Common myeloid progenitor, CD34-positive (primary cell): ENCODE measurements around the gene MACROD2.

Experiments used
- CTCF ChIA-PET: fragments of 350-600 bp; sonication (Branson Sonifier 250); formaldehyde crosslinking; loops from one replicate; lab custom pipeline; 2021; ENCODE audit warnings: antibody characterized with exemption; lab: Charles Lee
- POLR2A ChIA-PET: fragments of 350-600 bp; sonication (Branson Sonifier 250); formaldehyde crosslinking; loops from one replicate; lab custom pipeline; 2021; ENCODE audit warnings: antibody characterized with exemption; lab: Charles Lee
- DNase-seq, 3 donors: peaks; one replicate each; pipeline versions ENCODE4 v3.0.0 to v3.0.0-alpha.2; 2013
- H3K27ac ChIP-seq, 2 experiments: 1 replicate in 1 of 2; 2 replicates in 1 of 2; pipeline ENCODE4 v1.7.0; 2013; ENCODE audit warnings: inconsistent platforms in 2 of 2, low read length in 2 of 2, mild to moderate bottlenecking in 2 of 2, low read depth in 1 of 2, moderate library complexity in 1 of 2; ENCODE audit not compliant: severe bottlenecking in 2 of 2, insufficient read depth in 1 of 2, poor library complexity in 1 of 2
- H3K27me3 ChIP-seq, 5 experiments: replicated peaks in 2 of 5; 1 replicate in 3 of 5; 2 replicates in 2 of 5; pipeline versions ENCODE4 v1.6.1 to v1.7.0; 2013; ENCODE audit warnings: low read length in 4 of 5, mild to moderate bottlenecking in 2 of 5, moderate library complexity in 2 of 5, inconsistent platforms in 1 of 5; ENCODE audit not compliant: insufficient read depth in 5 of 5, control insufficient read depth in 4 of 5
- H3K36me3 ChIP-seq, 4 experiments: 1 replicate in 2 of 4; 2 replicates in 2 of 4; pipeline versions ENCODE4 v1.6.1 to v1.7.0; 2013; ENCODE audit warnings: low read length in 3 of 4, control low read depth in 1 of 4, mild to moderate bottlenecking in 1 of 4; ENCODE audit not compliant: control insufficient read depth in 4 of 4, insufficient read depth in 4 of 4
- H3K4me1 ChIP-seq, 4 experiments: 1 replicate in 3 of 4; 2 replicates in 1 of 4; pipeline versions ENCODE4 v1.6.1 to v1.7.1; 2013; ENCODE audit warnings: low read length in 3 of 4, mild to moderate bottlenecking in 3 of 4, control low read depth in 1 of 4, inconsistent platforms in 1 of 4, moderate library complexity in 1 of 4; ENCODE audit not compliant: control insufficient read depth in 4 of 4, insufficient read depth in 4 of 4; ENCODE audit errors: control extremely low read depth in 1 of 4
- H3K4me3 ChIP-seq, 7 experiments: 1 replicate in 4 of 7; 2 replicates in 3 of 7; pipeline versions ENCODE4 v1.5.1 to v1.7.0; 2013; ENCODE audit warnings: mild to moderate bottlenecking in 7 of 7, low read length in 6 of 7, moderate library complexity in 6 of 7, inconsistent platforms in 2 of 7, low read depth in 2 of 7, control low read depth in 1 of 7; ENCODE audit not compliant: insufficient read depth in 4 of 7, control insufficient read depth in 1 of 7; ENCODE audit errors: extremely low read depth in 1 of 7
- H3K9me3 ChIP-seq, 5 experiments: 1 replicate in 4 of 5; 2 replicates in 1 of 5; pipeline versions ENCODE4 v1.6.1 to v1.7.1; 2013; ENCODE audit warnings: low read length in 4 of 5, mild to moderate bottlenecking in 2 of 5, inconsistent platforms in 1 of 5, low read depth in 1 of 5, moderate library complexity in 1 of 5; ENCODE audit not compliant: control insufficient read depth in 4 of 5, insufficient read depth in 2 of 5; ENCODE audit errors: control extremely low read depth in 1 of 5
- WGBS: methylation state at CpG from one replicate; pipeline ENCODE4 v1.1.5; 2013; ENCODE audit not compliant: insufficient coverage; 5-methylcytosine and 5-hydroxymethylcytosine counted together

Gene MACROD2

DNA sequence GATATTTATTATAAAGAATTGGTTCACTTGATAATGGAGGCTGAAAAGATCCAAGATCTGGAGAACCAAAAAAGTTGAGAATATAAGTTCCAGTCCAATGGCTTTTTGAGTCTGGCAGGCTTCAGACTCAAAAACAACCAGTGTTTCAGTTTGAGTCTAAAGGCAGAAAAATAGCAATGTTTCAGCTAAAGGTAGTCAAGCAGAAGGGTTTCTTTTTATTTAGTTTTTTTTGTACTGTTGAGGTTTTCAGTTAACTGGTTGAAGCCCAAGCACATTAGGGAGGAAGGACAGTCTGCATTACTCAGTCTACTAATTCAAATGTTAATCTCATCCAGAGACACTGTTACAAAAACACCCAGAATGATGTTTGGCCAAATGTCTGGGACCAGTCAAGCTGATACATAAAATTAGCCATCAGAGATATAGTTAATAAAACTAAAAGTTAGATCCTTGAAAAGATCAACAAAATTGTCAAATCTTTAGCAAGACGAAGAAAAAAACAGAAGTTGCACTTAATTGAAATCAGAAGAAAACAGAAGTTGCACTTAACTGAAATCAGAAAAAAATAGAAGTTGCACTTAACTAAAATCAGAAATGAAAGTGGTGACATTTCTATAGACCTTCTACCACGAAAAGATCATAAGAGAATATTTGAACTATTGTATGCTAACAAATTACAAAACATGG lies 1322.4 kb downstream of the MACROD2 start:
- no peaks in the 10 kb centered on the region for H3K27me3 ChIP-seq
- no peak for DNase-seq
- 40% methylated on average over 1 of the region's 2 CpGs for WGBS
- H3K36me3 ChIP-seq: no peaks in the 10 kb centered on the region
- POLR2A ChIA-PET: no interaction called here
- H3K4me3 ChIP-seq: no peak overlapping the region
- H3K27ac ChIP-seq: no peak overlapping the region
- CTCF ChIA-PET: no interaction called here
- H3K9me3 ChIP-seq: no peaks in the 10 kb centered on the region
- H3K4me1 ChIP-seq: no peaks in the 10 kb centered on the region

DNA sequence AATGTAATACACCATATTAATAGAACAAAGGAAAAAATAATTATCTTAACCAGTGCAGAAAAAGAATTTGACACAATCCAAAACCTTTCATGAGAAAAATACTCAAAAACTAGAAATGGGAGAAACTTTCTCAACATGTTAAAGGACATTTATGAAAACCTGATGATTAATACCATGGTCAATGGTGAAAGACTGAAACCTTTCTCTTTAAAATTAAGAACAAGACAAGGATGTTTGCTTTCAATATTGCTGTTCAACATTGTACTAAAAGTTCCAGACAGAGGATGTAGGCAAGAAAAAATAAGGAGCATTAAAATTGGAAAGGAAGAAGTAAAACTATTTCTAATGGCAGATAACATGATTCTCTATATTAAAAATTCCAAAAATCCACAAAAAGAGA lies 1323.4 kb downstream of the MACROD2 start:
- Histone ChIP-seq H3K4me3 (no peak overlapping the region), H3K9me3 (no peaks in the 10 kb centered on the region), H3K27ac (no peak overlapping the region), H3K4me1 (no peaks in the 10 kb centered on the region), H3K36me3 (no peaks in the 10 kb centered on the region), H3K27me3 (no peaks in the 10 kb centered on the region)
- POLR2A ChIA-PET: no interaction called here
- CTCF ChIA-PET: no interaction called here
- DNase-seq: no peak

DNA sequence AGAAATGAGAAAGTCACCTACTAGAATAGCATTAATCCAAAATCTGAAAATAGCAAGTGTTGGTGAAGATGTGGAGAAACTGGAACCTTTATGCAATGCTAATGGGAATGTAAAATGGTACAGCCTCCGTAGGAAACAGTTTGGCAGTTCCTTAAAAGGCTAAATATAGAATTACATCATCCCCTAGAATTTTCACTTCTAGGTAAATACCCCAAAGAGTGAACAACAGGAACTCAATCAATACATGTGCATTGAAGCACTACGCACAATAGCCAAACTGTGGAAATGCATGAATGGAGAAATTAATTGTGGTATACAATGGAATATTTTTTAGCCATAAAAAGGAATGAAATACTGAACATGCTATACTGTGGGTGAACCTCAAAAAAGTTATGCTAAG lies 1324.1 kb downstream of the MACROD2 start:
- 40% methylated on average over 1 of the region's 2 CpGs for WGBS
- H3K4me3 ChIP-seq: no peak overlapping the region
- ChIA-PET POLR2A (no interaction called here), CTCF (no interaction called here)
- no peak for DNase-seq
- no peaks in the 10 kb centered on the region for H3K27me3 ChIP-seq
- no peaks in the 10 kb centered on the region for H3K9me3 ChIP-seq
- H3K4me1 ChIP-seq: no peaks in the 10 kb centered on the region
- H3K27ac ChIP-seq: no peak overlapping the region
- no peaks in the 10 kb centered on the region for H3K36me3 ChIP-seq

DNA sequence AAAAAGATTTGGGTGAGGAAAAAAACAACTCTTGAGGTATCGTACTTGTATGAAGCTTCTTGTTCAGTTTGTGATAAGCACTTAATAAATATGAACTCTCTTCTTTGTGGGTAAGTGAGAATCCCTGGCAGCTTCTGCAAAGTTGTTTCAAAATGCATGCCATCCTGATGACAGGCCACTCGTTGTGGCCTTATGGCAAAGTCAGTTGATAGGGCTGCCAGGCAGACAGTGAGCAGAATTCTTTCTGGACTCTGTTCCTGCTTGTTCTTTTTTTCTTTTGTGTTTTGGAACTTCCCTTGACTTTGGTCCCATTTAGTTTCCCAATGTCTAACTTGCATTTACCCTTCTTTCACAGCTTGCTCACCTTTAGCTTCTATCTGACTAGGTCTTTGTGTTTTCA lies 1325.6 kb downstream of the MACROD2 start:
- ChIA-PET CTCF (no interaction called here), POLR2A (no interaction called here)
- H3K9me3 ChIP-seq: no peaks in the 10 kb centered on the region
- no peak for DNase-seq
- H3K4me1 ChIP-seq: no peaks in the 10 kb centered on the region
- no peak overlapping the region for H3K27ac ChIP-seq
- H3K36me3 ChIP-seq: no peaks in the 10 kb centered on the region
- no peaks in the 10 kb centered on the region for H3K27me3 ChIP-seq
- no peak overlapping the region for H3K4me3 ChIP-seq
- WGBS: 100% methylated on average over 1 of the region's 2 CpGs

DNA sequence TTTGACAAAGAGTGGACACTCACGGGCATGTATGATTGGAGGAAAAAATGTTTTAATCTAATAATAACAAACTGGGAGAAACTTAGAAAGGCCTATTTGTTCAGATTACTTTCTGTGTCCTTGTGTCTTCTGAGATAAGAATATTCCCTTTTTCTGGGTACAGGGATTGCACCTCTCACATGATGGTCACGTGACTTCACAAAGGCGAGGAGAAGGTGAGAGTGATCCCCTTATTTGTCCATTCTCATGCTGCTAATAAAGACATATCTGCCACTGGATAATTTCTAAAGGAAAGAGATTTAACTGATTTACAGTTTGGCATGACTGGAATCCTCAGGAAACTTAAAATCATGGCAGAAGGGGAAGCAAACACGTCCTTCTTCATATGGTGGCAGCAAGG lies 1331.8 kb downstream of the MACROD2 start:
- Histone ChIP-seq H3K27me3 (no peaks in the 10 kb centered on the region), H3K27ac (no peak overlapping the region), H3K4me1 (no peaks in the 10 kb centered on the region), H3K9me3 (no peaks in the 10 kb centered on the region), H3K36me3 (no peaks in the 10 kb centered on the region), H3K4me3 (no peak overlapping the region)
- ChIA-PET POLR2A (no interaction called here), CTCF (no interaction called here)
- DNase-seq: no peak
- no CpG with 5 or more reads among the region's 4 CpGs for WGBS

GRCh38 chr20:15328084-15328483 lies 1332.8 kb downstream of the MACROD2 start:
- Histone ChIP-seq H3K36me3 (no peaks in the 10 kb centered on the region), H3K27ac (no peak overlapping the region), H3K27me3 (no peaks in the 10 kb centered on the region), H3K9me3 (no peaks in the 10 kb centered on the region), H3K4me3 (no peak overlapping the region), H3K4me1 (no peaks in the 10 kb centered on the region)
- WGBS: 55% methylated on average over 1 of the region's 1 CpG
- CTCF ChIA-PET: no interaction called here
- no peak for DNase-seq
- POLR2A ChIA-PET: no interaction called here

GRCh38 chr20:15332711-15333160 lies 1337.4 kb downstream of the MACROD2 start:
- WGBS: 100% methylated on average over 1 of the region's 1 CpG
- no peak for DNase-seq
- no peak overlapping the region for H3K4me3 ChIP-seq
- no peaks in the 10 kb centered on the region for H3K9me3 ChIP-seq
- no peaks in the 10 kb centered on the region for H3K36me3 ChIP-seq
- no peaks in the 10 kb centered on the region for H3K4me1 ChIP-seq
- no peak overlapping the region for H3K27ac ChIP-seq
- ChIA-PET CTCF (no interaction called here), POLR2A (no interaction called here)
- no peaks in the 10 kb centered on the region for H3K27me3 ChIP-seq
